HG02642 (cell line): ENCODE data around the gene C1orf52.

Source experiments
- ATAC-seq: cut with Tn5 transposase; IDR thresholded peaks from one replicate; pipeline ENCODE4 v1.9.1; 2021; ENCODE audit warnings: mild to moderate bottlenecking; ENCODE audit not compliant: unreplicated experiment, poor library complexity

The C1orf52 gene

DNA sequence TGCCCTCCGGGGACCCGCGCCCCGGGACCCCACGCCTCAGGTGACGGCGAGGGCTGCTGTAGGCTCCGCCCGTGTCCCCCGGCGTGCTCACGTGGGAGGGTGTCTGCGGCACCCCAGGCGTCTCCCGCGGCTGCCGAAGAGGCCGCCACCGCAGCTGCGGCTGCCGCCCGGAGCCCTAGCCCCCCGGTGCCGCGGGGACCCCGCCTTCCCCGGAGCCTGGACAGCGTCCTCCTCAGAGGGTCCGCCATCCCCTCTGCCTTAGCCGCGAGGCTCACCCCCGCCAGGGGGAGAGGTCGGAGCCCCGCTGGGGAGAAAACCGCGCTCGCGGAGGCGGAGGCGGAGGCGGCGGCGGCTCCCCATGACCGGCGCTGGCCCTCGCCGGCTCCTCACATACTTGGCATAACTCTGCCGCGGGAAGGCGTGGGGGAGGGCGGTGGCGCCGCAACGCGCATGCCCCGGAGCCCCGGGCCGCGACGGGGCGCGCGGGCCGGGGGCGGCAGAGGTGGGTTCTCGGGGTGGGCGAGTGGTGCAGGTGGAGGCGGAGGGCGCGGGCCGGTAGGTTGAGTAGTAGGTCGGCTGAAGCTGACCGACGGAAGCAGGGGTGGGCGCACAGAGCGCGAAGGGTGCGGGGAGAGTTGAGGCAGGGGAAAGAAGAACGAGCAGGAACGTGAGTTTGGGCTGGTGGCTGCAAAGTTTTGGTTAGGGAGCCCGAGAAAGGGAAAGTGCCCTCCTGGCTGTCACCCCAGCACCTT, 57.9 kb downstream of the C1orf52 start:
- peak; percentile 60 for ATAC-seq

GRCh38 chr1:85200463-85201339, 58.8 kb downstream of the C1orf52 start, which contains the start of gene SYDE2:
Gene SYDE2, minus strand, starts transcription at chr1:85201016. Its CDS starts 20 bp downstream, at chr1:85200996.
- peak; percentile 86 for ATAC-seq
